GM11168 (cell line): ENCODE data around the gene IFITM10.

Source experiments
- in situ Hi-C: fragments of 300-500 bp; cut with MboI; formaldehyde crosslinking; loops from one replicate; pipeline ENCODE4 v1.12.0; 2022; ENCODE audit warnings: low sequenced_read_pairs; ENCODE audit not compliant: unreplicated experiment

Gene IFITM10

DNA sequence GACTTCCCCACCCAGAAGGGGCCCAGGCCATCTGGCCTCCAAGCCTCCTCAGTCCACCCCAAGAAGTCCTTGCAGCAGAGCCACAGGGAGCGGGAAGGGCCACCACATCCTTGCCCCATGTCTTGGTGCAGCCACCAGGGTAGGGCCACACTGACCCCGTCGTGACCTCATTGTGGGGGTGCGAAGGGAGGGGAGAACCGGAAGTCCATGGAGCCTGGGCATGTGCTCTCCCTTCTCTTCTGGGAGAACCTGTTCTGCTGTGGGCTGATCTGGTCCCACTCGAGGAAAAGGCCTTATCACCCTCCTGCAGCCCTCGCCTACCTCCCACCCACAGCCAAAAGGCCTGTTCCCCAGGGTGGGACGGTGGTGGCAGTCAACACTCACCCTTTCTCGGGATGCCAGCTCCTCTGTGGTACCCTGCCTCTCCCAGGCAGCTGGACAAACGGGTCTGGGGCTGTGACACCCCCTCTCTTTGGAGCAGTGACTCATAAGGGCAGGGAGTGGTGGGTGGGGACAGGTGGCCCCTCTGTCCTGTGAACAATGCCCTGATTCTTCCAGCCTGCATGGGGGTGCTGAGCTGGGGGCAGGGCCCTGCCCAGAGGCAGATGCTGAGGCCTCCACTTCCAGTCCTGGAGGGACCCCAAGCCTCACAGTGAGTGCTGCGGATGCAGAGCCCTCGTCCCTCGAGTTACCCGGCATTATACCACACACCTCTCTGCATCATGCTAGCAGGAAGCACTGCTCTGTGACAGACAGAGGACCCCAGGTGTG is 27.9 kb upstream of the IFITM10 start:
- in situ Hi-C loops, result no loop called here

DNA sequence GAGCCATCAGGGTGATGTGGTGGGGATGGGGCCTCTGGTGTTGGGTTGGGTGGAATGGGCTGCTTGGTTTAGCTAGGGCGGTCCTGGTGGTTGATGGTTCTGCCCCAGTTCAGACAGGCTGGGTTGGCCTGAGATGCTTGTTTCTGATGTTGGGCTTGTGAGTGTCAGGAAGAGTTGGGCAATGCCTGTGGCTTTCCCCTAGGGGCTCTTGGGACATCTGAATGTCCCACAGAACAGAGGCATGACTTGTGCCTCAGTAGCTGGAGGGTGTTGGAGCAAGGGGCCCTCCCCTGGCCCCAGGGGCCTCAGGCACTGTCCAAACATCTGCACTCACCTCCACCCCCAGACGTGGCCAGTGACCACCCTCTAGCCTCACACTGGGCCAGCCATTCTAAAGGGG is 27.3 kb upstream of the IFITM10 start:
- in situ Hi-C loops, result no loop called here

DNA sequence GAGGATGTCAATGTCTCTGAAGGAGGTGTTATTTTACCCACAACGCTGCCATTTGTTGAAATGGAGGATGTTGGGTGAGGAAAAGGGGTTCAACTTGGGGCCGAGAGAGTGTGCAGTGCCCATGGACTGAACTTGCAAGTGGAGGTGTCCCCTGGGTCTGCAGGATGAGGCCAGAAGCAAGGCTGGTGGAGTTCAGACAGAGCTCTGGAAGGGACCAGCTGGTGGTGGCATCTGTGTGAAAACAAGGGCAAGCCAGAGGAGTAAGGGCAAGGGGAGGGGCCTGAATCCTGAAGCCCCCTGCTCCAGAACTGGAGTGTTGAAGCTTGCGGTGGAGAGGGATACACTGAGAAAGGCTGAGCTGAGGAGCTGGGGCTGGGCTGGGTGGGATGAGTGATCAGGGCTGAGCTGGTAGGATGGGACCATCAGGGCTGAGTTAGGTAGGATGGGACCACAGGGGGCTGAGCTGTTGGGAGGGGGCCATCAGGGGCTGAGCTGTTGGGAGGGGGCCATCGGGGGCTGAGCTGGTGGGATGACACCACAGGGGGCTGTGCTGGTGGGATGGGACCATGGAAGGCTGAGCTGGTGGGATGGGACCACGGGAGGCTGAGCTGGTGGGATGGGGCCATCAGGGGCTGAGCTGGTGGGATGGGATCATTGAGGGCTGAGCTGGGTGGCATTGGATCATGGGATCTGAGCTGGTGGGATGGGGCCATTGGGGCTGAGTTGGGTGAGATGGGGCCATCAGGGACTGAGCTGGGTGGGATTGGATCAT is 26.7 kb upstream of the IFITM10 start:
- in situ Hi-C loops, result no loop called here

DNA sequence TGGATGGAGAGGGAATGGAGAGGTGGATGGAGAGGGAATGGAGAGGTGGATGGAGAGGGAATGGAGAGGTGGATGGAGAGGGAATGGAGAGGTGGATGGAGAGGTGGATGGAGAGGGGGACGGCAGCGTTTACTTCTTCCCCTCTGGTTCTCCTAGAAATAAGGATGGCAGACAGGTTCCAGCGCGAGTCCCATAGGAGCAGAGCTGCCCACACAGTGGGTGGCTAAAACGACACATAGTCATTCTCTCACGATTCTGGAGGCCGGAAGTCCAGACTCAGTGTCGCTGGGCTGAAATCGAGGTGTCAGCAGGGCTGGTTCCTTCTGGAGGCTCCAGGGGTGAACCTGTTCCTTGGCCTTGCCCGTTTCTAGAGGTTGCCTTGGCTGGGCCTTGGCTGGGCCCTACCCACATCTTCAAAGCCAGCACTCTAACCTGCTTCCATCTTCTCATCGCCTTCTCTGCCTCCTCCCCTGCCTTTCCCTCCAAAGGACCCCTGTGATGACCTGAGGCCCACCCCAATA is 26.0 kb upstream of the IFITM10 start:
- in situ Hi-C loops, result no loop called here

DNA sequence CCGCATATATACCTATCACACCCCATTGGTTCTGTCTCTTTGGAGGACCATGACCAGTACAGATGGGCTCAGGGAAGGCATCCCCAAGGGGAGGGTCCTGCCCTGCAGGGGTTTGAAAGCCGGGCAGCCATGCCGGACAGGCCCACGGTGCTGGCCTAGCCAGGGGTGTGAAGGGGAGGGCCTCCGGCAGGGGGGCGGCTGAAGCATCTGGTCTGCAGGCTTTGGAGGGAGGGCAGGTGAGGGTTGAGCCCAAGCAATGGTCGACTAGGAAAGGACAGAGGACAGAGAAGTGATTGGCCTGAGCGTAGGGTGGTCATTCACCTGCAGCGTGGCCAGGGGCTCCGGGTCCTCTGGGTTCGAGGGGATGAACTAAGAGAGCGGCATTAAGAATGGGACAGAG is 24.5 kb upstream of the IFITM10 start:
- in situ Hi-C loops, result no loop called here

DNA sequence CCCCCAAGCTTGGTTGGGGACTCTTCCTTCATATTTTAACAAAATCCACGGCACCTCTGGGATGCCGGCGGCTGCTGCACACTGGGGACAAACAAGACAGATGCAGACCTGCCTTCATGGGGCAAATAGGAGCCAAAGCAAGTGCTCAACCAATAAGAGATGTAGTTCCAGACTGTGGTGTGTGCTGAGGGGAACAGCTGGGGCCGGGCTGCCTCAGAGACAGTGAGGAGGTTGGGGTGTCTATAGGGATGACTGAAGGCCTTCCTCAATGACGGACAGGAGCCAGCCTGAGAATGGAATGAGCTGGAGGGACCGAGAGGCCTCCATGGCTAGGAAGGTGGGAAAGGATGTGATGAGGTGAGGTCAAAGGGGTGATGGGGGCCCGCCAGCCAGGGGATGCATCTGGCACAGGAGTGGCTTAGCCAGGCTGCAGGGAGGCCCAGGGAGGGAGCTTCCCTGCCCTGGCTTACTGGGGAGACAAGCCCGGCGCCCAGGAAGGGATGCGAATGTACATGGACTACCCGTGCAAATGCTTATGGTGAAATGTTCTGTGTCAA is 23.7 kb upstream of the IFITM10 start:
- in situ Hi-C loops, result no loop called here

DNA sequence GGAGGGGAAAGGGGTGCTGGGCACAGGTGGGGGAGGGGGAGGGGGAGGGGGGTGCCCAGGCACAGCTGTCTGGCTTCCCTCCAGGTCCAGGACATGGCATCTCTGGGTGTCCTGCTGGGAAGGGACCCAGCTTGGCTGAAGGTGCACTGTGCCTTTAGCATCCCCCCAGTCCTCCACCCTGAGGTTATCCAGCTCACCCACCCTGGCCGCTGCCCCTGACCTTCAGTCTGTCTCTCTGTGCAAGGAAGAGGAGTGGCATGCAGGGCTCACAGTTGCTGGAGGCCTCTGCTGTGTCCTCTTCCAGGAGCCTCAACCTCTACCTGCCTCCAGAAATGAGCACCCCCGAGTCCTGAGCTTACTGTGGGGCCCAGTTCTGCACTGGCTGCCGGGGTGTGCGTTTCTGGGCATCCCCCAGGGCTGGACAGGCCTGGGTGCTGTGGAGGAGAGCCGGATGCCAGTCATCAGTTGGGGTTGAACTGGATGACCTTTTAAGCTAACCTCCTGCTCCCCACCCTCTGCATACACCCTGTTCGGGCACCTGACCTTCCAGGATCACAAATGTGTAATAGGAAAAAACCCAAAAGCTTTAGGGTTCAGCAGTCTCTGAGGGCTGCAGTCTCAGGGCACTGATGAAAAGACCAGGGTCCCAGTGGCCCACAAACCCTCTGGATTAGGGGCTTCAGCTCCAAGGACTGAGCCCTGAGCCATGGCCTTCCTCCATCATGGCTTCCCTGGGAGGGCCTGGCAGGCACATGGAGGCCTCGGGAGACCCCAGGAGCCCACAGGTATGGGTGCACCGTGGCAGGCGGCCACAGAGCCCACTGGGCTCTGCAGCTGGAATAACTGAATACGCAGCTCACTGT is 23.0 kb upstream of the IFITM10 start:
- in situ Hi-C loops, result no loop called here

DNA sequence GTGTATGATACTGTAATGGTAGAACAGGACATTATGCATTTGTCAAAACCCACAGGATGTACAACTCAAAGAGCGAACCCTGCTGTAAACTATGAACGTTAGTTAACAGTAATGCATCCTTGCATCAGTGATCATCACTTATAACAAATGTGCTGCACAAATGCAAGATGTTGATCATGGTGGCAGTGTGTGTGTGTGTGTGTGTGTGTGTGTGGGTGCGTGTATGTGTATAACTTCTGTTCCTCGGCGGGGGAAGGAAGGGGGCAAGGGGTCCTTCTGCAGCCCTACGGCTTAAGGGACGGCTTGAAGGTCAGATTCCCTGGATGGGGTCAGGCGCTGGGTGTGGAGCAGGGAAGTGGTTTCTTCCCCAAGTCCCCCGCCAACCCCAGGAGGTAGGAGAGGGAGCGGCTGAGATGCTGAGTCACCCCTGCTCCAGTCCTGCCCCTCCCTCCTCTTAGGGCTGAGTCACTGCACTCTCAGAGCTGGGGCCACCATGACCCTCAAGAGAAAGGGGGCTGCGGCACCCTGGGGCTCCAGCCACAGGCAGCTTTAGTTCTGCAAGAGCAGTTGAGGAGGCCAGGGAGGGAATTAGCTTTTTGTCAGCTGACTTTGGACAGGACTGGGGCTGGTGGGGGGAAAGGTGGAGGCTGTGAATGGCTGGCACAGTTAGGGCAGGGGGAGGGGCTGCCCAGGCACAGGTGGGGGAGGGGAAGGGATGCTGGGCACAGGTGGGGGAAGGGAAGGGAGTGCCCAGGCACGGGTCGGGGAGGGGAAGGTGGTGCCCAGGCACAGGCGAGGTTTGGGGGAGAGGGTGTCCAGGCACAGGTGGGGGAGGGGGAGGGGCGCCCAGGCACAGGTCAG is 22.1 kb upstream of the IFITM10 start:
- in situ Hi-C loops, result no loop called here

DNA sequence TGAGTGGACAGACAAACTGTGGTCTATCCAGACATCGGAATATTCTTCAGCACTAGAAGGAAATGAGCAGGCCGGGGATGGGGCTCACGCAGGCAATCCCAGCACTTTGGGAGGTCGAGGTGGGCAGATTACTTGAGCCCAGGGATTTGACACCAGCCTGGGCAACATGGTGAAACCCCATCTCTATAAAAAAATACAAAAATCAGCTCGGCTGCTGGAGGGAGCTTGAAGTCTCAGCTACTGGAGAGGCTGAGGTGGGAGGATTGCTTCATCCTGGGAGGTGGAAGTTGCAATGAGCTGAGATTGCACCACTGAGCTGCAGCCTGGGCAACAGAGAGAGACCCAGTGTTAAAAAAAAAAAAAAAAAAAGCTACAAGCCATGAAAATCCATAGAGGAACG is 21.3 kb upstream of the IFITM10 start:
- in situ Hi-C loops, result no loop called here

DNA sequence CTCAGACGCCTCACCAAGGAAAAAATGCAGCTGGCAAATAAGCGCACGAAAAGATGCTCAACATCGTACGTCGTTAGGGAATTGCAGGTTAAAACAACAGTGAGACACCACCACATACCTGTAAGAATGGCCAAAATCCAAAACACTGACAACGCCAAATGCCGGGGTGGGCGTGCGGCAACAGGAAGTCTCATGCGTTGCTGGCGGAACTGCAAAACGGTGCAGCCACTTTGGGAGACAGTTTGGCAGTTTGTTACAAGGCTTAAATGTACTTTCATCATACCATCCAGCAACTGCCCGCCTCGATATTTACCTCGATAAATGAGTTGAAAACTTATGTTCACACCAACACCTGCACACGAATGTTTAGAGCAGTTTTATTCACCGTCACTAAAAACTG is 20.9 kb upstream of the IFITM10 start:
- in situ Hi-C loops, result no loop called here

DNA sequence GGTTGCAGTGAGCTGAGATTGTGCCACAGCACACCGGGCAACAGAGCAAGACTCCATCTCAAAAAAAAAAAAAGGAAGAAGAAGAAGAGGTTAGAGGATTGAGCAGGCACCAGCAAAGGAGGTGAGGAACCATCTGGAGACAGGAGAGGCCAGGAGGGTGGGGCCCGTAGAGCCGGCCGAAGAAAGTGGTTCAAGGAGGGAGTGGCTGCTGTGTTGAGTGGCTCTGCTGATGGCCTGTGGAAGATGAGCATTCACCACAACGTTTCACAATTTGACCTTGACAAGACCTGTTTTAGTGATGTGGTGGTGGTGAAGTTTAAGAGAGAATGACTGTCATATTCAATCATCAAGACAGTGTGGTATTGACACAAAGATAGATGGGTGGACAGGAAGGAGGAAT is 20.1 kb upstream of the IFITM10 start:
- in situ Hi-C loops, result no loop called here

DNA sequence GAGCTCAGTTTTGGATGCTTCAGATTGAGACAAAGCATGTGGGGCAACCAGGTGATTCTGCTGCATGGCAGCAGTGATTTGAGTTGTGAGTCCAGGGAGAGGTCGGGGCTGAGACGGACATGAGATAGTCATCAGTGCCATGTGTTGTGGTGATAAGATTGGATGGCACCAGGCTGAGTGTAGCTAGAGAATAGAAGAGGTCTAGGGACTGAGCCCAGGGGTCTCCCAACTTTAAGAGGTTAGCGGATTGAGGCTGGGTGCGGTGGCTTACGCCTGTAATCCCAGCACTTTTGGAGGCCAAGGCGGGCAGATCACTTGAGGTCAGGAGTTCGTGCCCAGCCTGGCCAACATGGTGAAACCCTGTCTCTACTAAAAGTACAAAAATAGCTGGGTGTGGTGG is 19.7 kb upstream of the IFITM10 start:
- in situ Hi-C loops, result no loop called here

DNA sequence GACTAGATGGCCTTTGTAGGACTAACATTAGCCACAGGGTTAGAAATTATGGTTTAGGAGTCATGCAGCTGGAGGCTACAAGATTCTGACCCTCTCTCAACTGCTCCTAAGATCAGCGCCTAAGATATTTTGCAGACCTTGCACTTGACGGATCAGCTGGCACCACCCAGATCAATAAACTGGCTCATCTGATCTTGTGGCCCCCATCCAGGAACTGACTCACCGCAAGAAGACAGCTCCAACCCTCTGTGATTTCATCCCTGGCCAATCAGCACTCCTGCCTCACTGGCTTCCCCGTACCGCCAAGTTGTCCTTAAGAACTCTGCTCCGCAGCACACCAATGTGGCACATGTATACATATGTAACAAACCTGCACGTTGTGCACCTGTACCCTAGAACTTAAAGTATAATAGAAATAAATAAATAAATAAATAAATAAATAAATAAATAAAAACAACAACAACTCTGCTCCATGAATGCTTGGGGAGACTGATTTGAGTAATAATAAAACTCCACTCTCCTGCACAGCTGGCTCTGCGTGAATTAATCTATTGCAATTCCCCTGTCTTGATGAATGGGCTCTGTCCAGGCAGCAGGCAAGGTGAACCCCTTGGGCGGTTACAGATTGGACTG is 19.0 kb upstream of the IFITM10 start:
- in situ Hi-C loops, result loop anchor here (10.0 kb wide), 1 partner anchor 65 kb away; no protein-coding TSS in a partner anchor

DNA sequence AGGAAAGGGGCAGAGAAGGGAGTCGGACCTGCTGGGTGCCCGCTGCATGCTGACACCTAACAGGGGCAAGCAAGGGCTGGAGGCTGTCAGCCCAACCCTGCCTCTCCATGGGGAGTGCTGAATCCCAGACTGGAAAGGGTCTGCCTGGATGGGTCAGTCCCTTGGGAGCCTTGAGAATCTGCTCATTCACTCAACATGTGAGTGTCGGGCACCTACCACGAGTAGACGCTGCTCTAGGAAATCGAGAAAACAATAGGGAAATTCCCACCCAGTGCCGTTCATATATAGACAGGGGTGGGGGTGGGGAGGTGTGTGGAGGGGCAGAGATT is 17.7 kb upstream of the IFITM10 start:
- in situ Hi-C loops, result loop anchor here (10.0 kb wide), 1 partner anchor 63 kb away; no protein-coding TSS in a partner anchor

DNA sequence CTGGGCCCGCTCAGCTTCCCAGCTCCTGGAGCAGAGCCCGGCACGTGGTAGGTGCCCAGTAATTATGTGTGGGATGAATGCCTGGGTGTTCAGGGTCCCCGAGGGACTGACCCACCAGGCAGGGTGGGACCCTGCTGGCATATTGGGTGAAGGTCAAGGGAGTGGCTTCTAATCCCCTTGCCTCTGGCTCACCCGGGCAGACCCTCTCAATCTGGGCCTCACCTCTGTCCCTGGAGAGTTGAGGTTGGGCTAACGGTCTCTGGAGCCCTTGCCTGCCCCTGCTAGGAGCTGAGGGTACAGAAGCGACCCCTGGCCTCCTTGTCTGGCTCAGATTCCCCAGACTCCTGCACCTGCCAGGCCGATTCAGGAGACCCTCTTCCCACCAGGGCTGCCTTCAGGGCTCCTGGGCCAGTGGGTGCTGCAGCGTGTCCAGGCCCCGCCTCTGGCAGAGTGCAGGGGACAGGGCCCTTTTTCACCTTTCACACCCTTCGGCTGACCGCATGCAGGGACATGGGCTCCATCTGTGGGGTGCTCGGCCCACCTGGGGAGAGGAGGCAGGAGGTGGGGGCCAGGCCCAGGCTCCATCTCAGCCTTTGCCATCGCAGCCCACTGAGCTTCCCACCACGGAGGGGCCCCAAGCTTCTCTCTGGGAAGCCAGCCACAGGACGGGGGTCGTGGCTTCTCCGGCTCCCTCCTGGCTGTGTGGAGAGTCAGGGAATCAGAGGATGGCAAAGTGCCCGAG is 17.2 kb upstream of the IFITM10 start:
- in situ Hi-C loops, result loop anchor here (10.0 kb wide), 1 partner anchor 63 kb away; no protein-coding TSS in a partner anchor

DNA sequence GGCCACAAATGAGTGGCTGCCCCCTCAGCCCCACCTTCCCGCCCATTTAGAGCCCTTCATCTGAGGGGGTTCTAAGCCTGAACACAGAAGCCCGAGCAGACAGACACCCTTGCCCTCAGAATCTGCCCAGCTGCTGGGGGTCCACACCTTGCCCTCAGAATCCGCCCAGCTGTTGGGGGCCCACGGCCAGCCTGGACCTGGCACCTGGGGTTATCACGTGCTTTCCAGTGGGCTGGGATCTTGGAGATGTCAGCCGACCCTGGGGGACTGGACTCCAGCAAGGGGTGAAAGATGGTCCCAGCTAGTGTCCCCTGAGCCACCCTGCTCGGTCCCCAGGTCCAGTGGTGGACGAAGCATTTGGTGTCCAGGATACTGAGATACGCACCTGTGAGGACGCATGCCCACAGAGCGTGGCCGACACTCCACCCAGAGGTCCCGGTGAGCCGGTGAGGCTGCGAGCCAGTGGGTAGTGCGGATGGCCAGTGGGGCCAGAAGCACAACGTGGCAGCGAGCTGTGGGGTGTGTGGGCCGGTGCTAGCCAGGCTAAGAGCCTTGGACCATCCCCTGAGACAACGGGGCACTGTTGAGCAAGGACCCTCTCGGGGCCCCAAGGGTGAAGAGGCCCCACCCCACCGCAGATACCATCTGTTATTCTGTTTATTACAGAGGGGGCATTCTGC is 16.5 kb upstream of the IFITM10 start:
- in situ Hi-C loops, result loop anchor here (10.0 kb wide), 1 partner anchor 62 kb away; no protein-coding TSS in a partner anchor

DNA sequence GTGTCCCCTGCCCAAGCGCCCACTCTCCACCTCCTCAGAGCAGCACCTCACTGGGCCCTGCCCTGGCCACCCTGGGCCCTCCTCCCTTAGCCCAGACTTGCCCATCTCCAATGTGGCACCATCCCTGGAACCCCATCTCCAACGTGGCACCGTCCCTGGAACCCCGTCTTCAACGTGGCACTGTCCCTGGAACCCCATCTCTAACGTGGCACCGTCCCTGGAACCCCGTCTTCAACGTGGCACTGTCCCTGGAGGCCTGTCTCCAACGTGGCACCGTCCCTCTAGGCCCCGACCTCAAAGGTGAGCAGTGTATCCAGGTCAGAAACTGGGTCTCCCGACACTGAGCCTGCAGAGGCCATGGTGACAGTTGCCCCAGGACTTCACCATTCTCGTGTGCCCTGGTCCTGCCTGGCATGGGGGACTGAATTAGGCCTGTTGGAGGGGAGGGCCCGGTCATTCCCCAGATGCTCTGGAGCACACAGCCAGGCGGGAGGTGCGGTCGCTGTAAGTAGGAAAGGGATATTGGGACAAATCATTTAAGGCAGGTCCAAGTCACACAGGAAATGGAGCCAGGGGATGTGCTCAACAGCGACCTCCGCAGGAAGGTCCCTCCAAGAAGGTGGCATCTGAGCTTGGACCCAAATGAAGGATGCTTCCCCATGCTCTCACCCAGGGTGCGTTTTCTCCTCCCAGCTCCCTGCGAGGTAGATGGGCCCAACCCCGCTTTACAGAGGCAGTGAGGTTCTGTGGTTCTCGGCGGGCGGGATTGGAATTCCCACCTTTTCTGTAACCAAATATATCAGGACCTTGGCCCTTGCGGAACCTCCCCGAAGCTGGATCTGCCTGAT is 15.7 kb upstream of the IFITM10 start:
- in situ Hi-C loops, result loop anchor here (10.0 kb wide), 1 partner anchor 61 kb away; no protein-coding TSS in a partner anchor
